Measurements from ENCODE around the gene EFNA1.

DNA sequence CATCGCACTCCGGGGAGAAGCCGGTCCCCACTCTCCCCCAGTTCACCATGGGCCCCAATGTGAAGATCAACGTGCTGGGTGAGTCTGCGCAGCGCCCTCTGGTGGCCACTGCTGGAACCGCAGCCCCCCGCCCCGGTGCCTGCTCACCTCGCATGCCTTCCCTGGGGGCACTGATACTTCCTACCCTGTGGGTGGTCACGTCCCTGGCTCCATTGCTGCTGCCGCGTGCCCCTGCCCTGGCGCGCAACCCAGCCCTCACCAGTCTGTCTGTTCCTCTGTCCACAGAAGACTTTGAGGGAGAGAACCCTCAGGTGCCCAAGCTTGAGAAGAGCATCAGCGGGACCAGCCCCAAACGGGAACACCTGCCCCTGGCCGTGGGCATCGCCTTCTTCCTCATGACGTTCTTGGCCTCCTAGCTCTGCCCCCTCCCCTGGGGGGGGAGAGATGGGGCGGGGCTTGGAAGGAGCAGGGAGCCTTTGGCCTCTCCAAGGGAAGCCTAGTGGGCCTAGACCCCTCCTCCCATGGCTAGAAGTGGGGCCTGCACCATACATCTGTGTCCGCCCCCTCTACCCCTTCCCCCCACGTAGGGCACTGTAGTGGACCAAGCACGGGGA lies 41.4 kb upstream of the EFNA1 start:
- TF ChIP-seq POLR2A (IDR thresholded peaks at IDR 0.05; ENCODE audit: low read length) (no peak), GATA1 (IDR thresholded peaks at IDR 0.05; ENCODE audit: low read depth, low read length) (no peak)

Measured in erythroblast (primary cell).